GM18861 (cell line): Measurements from ENCODE around the gene OTOGL.
"Not testable (repeated sequence)": the region's sequence is repeated elsewhere in the genome, so short reads cannot be mapped to it uniquely, and the experiment has no call there.

ENCODE experiments used
- ATAC-seq: cut with Tn5 transposase; IDR thresholded peaks from one replicate; pipeline ENCODE4 v1.9.1; 2021; ENCODE audit not compliant: unreplicated experiment

OTOGL gene

DNA sequence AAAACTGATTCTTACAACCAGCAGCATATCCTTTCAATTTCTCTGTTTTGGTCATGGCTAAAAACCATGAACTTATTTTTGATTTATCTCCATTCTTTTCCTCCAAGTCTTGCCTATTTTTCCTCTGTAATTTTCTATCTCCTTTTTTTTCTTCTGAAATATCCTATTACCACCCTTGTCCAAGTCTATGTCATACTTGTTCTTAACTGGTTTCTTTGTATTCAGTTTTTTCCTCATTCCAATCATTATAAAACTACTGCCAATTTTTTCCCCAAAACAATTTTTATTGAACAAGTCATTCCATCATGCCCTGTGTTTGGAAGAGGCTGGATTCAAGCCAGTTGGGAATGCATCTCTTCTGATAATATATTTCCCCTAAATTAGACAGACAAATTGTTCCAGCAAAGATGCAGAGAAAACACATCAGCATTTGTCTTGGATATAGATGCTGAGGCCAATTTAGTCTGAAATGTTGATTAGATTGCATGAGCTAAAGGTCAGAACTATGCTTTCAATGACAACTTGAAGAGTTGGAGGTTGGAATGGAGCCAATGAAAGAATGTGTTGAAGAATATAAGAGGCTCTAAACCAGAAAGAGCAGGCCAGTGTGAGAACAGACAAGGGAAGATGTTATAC, 30.7 kb downstream of the OTOGL start:
- no peak for ATAC-seq

DNA sequence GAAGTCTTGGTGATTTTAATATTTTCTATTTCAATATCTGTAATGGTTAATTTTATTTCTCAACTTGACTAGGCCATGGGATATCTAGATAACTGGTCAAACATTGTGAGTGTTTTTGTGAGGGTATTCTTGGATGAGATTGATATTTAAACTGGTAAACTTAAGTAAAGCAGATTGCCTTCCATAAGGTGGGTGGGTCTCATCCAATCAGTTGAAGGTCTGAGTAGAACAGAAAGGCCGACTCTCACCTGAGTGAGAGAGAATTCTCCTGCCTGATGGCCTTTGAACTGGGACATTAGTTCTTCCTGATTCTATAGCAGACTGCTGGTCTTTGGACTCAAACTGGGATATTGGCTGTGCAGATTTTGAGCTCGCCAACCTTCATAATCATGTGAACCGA, 36.3 kb downstream of the OTOGL start:
- ATAC-seq, result no peak

DNA sequence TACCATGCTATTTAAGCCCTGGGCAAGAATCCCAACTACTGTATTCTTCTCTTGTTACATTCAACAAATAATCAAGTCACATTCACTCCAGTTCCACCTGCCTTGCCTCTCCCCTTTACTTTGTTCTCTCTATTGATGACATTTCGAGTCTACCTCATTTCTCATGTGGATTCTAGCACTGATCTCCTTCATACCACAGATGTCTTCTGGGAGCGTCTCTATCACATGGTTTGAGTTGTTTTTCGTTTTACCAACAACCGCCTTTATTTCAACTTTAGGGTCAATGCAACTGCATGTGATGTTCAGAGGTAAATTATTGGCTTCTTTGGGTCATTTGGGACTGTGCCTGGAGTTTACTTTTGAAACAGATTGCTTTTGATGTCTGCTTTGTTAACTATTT, 40.7 kb downstream of the OTOGL start:
- no peak for ATAC-seq

DNA sequence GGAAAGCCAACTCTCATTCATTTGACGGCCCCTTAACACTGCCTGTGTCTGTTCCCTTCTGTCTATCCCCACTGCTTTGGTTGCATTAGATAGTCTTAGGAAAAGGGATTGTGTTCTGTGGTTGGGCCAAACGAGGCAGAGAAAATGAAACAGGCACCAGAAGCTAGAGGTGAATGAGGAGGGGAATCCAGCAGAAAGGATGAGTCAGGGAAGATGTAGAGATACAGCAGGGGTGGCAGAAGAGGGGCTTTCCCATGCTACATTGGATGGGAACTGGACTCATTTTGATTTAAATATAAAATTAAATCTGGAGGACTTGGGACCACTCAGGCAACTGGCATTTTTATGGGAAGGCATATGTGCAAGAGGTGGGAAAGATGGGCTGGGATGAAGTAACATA, 43.3 kb downstream of the OTOGL start:
- no peak for ATAC-seq

DNA sequence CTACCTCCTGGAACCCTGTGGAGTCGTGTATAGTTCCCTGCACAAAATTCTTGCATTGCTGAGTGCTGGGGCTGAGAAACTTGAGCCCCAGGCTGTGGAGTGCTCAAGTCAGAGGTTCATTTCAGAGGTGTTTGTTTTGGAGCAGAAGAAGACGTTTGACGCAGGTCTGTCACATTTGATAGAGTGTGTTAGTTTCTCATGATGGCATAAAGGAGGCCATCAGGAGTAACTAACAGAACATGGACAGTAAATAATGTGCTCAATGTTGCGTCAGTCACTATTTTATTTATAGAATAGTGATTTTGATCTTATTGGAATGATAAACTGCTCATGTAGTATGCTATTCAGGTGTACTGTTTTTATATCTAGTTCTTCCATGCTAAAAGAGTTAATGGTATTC, 44.2 kb downstream of the OTOGL start:
- no peak for ATAC-seq

DNA sequence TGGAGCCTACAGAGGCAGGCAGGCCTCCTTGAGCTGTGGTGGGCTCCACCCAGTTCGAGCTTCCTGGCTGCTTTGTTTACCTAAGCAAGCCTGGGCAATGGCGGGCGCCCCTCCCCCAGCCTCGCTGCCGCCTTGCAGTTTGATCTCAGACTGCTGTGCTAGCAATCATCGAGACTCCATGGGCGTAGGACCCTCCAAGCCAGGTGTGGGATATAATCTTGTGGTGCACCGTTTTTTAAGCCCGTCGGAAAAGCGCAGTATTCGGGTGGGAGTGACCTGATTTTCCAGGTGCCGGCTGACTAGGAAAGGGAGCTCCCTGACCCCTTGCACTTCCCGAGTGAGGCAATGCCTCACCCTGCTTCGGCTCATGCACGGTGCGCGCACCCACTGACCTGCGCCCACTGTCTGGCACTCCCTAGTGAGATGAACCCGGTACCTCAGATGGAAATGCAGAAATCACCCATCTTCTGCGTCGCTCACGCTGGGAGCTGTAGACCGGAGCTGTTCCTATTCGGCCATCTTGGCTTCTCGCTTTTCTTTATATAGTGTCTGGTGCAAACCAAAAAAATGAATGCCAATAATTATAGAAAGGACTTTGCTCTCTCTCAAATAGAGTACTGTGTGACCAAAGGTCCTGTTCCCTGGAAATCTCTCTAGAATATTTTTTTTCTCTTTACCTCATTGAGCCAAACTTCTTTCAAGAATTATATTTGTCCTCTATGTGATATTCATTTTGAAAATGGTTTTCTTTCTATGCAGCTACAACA, 50.4 kb downstream of the OTOGL start:
- ATAC-seq, result not testable (repeated sequence)

DNA sequence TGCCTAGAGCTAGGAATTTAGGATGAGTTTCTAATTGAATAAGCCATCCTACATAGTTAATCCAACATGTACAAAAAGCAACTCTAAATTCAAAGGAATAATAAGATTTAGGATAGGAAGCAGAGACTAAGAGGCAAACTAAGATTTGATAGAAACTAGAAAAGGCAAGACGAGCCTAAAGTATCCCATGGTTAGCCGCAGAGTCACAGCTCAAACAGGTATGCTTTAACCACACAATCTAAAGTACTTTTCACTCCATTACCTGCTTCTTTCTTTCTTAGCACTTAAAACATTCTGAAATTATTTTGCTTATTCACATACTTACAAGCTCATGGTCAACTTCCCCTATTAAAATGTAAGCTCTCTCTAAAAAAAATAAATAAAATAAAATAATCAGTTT, 51.8 kb downstream of the OTOGL start:
- ATAC-seq, result no peak

DNA sequence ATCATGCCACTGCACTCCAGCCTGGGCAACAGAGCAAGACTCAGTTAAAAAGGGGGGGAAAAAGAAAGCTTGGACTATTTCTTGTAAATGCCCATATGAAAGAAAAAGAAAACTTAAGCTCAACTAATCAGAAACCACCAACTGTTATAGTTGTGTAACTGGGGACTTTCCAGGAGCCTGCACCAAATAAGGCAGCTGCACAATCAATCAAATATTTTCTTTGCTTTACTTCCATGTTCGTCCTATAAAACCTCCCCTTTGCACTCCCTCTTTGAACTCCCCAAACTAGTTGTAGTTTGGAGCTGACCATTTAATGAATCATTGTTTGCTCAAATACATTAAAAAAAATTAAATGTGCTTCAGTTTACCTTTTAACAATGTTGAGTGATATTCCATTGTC, 54.9 kb downstream of the OTOGL start:
- no peak for ATAC-seq

DNA sequence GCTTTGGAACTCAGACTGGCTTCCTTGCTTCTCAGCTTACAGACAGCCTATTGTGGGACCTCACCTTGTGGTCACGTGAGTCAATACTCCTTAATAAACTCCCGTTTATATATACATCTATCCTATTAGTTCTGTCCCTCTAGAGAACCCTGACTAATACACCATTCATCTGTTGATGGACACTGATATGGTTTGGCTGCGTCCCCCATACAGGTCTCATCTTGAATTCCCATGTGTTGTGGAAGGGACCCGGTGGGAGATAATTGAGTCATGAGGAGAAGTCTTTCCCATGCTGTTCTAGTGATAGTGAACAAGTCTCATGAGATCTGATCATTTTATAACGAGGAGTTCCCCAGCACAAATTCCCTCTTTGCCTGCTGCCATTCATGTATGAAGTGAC, 57.0 kb downstream of the OTOGL start:
- no peak for ATAC-seq

DNA sequence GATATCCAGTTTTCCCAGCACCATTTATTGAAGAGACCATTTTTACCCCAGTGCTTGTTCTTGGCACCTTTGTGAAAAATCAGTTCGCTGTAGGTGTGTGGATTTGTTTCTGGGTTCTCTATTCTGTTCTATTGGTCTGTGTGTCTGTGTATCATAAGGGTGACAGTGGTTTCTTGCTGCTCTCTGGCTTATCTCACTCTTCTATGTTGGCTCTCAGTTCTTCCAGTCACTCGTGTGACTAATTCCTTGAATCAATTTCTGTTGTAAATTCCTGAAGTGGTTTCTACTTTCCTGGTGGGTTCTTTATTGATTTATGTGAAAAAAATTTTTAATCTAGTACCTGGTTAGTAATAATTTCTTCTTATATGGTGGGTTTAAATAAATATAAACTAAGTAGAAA, 58.3 kb downstream of the OTOGL start:
- no peak for ATAC-seq

DNA sequence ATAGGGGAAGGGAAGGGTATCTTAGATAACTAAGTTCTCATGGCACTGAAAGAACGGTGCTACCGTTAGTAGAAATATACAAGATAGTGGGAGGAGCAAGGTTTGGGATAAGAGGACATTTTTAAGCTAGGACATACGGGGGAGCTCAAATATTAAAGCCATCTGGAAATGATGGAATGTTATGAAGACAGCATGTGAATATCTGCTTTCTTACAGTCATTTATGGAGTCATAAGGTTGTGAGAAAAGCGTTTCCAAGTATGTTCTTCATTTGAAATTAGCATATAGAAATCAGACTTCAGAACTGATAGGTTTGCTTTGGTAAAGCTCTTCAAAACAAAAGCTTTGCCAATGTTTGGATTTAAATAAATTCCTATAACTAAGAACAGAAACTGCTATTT, 62.3 kb downstream of the OTOGL start:
- no peak for ATAC-seq

DNA sequence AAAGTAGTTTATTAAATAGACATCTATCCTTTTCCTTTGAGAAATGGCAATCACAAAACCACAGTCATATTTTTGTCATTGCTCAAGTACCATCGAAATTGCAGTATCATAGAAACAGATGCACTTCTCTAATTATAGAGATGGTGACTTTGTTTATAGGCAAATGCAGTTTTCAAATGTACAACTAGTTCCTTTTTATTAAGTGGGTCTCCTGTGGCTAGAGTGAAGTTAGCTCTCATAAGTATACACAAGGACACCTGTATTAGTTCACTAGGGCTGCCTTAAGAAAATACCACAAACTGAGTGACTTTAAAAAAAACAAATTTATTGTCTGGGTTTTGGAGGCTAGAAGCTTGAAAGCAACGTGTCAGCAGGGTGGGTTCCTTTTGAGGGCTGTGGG, 62.8 kb downstream of the OTOGL start:
- no peak for ATAC-seq

DNA sequence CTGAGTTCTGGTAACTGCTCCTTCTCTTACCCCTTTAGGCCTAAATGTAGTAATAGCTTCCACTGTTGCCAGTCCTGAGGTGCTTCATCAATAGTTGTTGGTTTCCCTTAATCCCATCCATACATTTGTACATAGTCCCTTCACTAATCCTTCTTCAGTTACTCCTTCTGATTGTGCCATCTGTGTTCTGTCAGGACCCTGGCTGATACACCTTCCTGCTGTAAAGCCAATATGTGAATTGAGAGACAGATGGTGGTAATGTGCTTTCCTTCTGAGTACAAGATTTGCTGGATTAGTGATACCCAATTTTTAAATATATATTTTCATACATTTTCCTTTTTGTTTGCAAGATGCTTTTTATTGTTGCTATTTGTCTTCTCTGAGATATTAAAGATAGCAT, 66.4 kb downstream of the OTOGL start:
- ATAC-seq, result no peak

DNA sequence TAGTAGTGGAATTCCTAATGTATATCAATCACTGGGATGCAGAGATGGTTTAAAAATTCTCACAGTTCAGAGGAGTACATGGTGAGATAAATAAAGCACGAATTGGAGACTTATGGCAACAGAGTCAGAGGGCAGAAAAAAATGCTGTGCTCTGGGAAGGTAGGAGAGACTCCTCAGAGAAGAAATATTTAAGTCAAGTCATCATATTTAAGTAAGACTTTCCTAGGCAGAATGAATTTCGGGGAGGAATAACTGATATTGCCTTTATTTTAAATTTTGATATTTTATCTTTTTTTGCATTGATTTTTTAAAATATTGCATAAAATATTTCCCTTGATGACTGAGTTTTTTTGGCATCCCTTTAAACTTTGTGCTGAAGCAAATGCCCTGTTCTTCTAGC, 67.4 kb downstream of the OTOGL start:
- no peak for ATAC-seq

DNA sequence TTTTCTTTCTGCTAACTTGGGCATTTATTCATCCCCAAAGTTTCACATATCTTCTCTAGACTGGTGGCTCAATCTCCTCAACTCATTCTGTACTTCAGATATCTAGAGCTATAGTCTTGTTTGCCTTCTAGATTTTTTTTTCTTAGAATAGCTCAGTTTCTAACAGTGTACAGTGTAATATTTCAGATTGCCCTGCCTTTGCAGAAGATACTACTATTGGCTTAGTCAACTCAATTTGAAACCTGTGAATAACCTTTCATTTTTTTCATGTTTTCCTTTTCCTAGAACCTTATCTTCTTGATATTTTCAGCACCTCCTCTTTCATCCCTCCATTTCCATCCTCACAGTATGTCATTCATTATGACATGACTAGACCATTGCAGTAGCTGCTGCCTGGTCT, 69.6 kb downstream of the OTOGL start:
- ATAC-seq, result no peak

DNA sequence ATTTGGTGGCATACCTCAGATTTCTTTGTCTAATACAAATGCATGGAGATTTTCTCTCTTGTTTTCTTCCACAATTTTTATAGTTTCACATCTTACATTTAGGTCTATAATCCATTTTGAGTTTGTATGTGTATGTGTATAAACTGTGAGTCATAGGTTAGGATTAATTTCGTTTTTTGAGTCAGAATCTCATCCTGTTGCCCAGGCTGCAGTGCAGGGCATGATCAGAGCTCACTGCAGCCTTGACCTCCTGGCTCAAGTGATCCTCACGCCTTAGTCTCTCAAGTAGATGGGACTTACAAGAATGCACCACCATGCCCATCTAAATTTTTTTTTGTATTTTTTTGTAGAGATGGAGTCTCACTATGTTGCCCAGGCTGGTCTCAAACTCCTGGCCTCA, 71.6 kb downstream of the OTOGL start:
- ATAC-seq, result no peak

DNA sequence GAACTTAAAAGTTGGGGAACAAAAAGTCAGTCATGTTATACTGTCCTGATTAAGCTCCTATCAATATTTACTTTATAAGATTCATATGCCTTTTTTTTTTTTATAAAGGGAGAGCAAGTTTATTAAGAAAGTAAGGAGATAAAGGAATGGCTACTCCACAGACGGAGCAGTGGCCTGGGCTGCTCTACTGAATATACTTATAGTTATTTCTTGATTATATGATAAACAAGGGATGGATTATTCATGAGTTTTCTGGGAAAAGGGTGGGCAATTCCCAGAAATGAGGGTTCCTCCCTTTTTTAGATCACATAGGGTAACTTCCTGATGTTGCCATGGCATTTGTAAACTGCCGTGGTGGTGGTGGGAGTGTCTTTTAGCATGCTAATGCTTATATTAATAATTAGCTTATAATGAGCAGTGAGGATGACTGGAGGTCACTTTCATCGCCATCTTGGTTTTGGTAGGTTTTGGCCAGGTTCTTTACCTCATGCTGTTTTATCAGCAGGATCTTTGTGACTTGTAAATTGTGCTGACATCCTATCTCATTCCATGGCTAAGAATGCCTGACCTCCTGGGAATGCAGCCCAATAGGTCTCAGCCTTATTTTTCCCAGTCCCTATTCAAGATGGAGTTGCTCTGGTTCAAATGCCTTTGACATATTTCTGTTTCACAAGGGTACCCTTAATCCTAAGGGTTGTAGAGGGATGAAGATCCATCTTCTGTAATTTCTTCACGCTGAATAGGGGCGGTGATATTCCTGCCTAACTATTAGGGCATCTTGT, 73.9 kb downstream of the OTOGL start:
- no peak for ATAC-seq

DNA sequence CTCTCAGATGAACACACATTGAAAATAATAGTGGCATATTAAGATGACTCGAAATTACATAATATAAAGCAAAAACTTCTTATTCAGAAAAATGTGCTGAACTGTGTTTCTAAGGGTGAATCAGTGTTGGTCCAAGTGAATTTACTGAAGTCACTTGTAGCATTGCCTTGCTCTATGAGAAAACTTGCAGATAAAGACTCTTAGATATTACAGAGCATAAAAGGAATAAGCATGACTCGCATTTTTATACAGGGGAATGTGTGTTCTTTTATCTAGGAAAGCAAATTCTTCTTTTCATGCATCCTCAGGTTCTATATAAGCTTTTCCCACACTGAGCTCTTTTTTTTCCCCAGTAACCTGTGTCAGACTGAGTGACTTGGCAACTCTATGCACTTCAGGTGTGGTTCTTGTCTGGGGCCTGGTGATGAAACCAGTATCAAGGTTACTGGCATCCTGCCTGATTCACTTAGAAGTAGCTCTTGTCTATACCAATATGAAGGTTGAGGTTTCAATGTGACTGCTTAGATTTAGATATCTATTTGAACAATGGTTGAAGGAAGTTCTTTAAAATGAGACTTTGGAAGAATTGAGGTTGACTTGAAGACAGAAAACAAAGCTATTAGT, 76.1 kb downstream of the OTOGL start:
- no peak for ATAC-seq

DNA sequence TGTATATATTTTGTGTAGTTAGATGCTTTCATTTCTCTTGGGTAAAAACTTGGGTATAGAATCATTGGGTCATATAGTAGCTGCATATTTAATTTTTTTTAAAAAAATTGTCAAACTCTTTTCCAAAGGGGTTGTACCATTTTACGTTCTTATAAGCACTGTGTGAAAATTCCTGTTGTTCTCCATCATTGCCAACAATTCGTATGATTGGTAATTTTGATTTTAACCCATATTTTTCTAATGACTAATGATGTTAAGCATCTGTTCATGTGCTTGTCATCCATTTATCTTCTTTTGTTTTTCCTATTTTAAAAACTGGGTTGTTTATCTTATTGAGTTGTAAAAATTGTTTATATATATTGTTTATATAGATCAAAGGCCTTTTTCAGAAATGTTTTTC, 77.4 kb downstream of the OTOGL start:
- ATAC-seq, result no peak

DNA sequence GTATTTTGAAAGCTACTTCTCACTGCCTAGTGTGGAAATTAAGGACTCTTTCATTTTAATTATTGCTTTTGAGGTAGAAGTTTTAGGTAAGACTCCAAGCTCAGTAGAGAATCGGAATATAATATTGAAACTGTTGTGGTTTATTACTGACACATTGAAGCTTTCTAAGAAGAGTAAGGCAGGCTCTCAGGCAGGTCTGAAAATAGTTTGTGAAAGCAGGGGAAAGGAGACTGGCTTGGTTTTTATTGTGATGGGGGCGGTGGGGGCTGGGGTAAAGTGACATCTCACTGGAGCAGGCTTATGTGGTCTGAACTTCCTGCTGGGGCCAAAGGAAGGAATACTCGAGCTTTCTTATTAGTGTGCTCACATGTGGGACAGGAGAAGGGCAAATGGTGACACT, 79.5 kb downstream of the OTOGL start:
- peak; percentile 79 for ATAC-seq

DNA sequence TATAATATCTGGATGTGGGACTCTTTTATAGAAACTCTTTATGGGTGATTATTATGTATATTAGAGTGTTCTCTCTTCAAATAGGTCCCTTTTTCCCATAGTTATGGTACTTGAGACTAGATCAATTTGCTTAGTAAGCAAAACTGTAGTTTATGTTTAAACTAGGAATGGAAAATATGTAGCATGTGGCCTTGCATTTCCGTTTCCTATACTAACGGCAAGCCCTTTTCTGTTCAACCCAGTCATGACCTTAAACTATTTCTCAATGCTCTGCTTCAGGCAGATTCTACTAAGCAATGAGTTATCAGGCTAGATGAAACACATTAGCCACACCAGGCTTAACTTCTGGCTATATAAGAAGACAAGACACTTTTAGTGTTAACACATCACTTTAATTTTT, 84.6 kb downstream of the OTOGL start:
- no peak for ATAC-seq

DNA sequence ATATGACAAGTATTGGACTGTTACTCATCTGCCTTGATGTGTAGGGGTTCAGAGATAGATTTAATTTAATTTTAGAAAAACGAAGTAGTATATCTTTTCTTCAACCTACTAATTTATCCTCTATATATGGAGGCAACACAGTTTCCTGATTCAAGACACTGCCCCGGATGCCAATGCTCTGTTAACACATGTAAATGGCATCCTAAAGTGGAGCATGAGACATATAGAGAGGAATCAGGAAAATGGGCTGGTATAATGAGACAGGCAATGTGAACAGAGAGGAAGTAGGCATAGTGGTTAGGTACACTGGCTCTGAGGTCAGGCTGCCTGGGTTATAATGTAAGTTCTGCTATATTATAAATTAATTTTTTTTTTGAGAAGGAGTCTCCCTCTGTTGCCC, 85.6 kb downstream of the OTOGL start:
- no peak for ATAC-seq
